ENCODE data around the gene MSANTD1.

DNA sequence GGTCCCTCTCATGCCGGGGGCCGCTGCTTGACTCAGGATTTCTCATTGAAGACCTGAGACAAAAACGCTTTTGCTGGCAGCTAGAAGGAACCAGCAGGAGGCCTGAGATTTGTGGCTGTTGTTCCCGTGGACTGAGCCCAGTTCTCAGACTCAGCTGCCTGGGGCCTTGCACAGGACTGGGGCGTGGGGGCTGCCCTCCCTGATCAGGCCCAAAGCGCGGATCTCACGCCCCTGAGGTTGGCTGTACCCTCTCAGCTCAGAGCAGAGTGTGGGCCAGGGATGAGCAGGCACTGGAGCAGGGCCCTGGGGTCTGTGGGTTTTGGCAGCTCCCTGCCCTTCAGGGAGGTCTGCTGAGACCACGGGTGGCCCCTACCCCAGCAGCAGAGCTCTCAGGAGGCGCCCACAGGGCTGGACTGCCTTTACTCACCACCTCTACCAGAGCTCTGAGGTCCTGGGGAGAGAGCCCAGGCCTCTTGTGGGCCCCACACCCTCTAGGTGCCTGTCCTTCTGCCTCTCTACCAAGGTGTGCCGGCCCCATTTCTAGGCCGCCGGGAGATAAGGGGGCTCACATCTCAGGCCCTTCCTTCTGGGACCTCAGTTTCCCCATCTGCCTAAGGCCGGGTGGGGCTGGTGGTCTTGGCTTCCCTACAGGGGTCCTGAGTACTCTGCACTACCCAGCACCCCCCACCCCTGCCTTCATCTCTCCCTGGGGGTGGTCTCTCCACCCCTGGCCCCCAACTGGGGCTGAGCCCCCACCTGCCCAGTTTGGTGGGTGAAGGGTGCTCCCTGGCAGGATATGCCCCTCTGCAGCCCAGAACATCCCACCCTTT is 5.6 kb downstream of the MSANTD1 start:
- TF ChIP-seq POLR2A (IDR thresholded peaks at IDR 0.05): no peak
- TF ChIP-seq, protein P1, sequence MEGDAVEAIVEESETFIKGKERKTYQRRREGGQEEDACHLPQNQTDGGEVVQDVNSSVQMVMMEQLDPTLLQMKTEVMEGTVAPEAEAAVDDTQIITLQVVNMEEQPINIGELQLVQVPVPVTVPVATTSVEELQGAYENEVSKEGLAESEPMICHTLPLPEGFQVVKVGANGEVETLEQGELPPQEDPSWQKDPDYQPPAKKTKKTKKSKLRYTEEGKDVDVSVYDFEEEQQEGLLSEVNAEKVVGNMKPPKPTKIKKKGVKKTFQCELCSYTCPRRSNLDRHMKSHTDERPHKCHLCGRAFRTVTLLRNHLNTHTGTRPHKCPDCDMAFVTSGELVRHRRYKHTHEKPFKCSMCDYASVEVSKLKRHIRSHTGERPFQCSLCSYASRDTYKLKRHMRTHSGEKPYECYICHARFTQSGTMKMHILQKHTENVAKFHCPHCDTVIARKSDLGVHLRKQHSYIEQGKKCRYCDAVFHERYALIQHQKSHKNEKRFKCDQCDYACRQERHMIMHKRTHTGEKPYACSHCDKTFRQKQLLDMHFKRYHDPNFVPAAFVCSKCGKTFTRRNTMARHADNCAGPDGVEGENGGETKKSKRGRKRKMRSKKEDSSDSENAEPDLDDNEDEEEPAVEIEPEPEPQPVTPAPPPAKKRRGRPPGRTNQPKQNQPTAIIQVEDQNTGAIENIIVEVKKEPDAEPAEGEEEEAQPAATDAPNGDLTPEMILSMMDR (IDR thresholded peaks at IDR 0.05): no peak

Data from suprapubic skin (tissue), 3 donors.